OCI-LY7 (cell line): ENCODE results near the gene TPM1.

ENCODE experiments used
- CTCF ChIP-seq: fragments of 200-600 bp; sonication (generic); conservative IDR thresholded peaks from 2 replicates; pipeline ENCODE4 v1.5.1; 2014; ENCODE audit warnings: mild to moderate bottlenecking, antibody characterized with exemption, low read length, moderate library complexity, mixed read lengths
- EZH2phosphoT487 ChIP-seq: fragments of 200-600 bp; sonication (generic); IDR thresholded peaks from 2 replicates; pipeline ENCODE4 v1.6.1; 2018; ENCODE audit warnings: low read depth, borderline replicate concordance, mild to moderate bottlenecking, mixed run types, antibody characterized with exemption, low read length, moderate library complexity, mixed read lengths

- TF ChIP-seq EZH2phosphoT487 (no peak), CTCF (no peak)
These were observed 48.3 kb downstream of the TPM1 start for GRCh38 chr15:63090887-63091286.
